ENCODE measurements around the gene IFRD2.

DNA sequence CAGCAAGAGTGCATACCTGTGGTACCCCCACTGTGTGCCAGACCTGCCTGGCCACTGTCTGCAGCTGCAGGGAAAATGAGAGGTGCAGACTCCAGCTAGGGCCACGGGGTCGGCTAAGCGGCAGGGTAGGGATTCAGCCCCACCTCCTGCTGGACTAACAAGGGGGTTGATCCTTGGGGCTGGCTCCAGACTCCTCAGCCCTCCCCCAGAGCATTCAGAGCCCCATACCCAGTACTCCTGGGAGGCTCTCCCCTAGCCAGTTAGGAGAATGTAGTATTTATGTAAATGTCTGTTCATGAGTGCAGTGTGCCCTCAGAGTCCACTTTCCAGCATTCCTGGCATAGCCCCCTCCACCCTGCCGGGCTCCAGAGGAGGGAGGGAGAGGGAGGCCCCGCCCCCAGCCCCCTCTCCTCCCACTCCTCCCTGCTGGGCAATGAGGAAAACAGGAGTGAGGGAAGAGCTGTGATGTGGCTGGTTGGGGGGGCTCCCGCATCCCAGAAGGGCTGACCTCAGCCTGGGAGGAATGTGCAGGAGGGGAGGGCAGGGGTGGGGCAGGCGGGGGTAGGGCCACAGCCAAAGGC lies 27.8 kb downstream of the IFRD2 start:
- TF ChIP-seq POLR2A (IDR thresholded peaks at IDR 0.05; ENCODE audit: low read length) (no peak), GATA1 (IDR thresholded peaks at IDR 0.05; ENCODE audit: low read depth, low read length) (no peak)
